HepG2 (cell line): ENCODE measurements around the gene SNAP23. TPM values are rescaled to one million over a fixed set of nuclear protein-coding genes. Genes with fewer than 3 reads are reported as not detected.

Source experiments
- ATAC-seq: fragments of 200-7000 bp; cut with Tn5 transposase; 3 replicates; pipeline ENCODE4 v1.9.1; 2020; ENCODE audit warnings: mild to moderate bottlenecking, moderate library complexity
- BruUV-seq: library from RNA; stranded (reverse); fragments of 400-500 nt; replicated peaks from 2 replicates; lab custom pipeline; 2021; lab: Mats Ljungman, UMichigan
- CTCF ChIA-PET: fragments of 300-600 bp; formaldehyde crosslinking; extraction: SDS; loops from one replicate; lab custom pipeline; 2021; ENCODE audit warnings: low total read pairs, inconsistent platforms, low intra/inter-chr PET ratio; lab: Yijun Ruan, JAX
- POLR2A ChIA-PET: fragments of 350-600 bp; sonication (Branson Sonifier 250); formaldehyde crosslinking; loops from one replicate; lab custom pipeline; 2020; ENCODE audit warnings: antibody characterized with exemption, inconsistent platforms; lab: Yijun Ruan, JAX
- DNase-seq: peaks from one replicate; pipeline ENCODE4 v3.0.0-alpha.2; 2015; ENCODE audit warnings: low spot score
- FAIRE-seq: peaks from 3 replicates; lab custom pipeline; 2011; peaks lifted over from hg19 to GRCh38; lab: Jason Lieb, UNC
- H2AFZ ChIP-seq: one replicate; pipeline ENCODE4 v1.6.1; 2011; ENCODE audit warnings: low read length, inconsistent platforms
- H3K27ac ChIP-seq: fragments of 300-600 bp; 3 replicates; pipeline ENCODE4 v1.8.0; 2011; ENCODE audit warnings: mixed run types, mild to moderate bottlenecking, mixed read lengths, low read length, inconsistent platforms; ENCODE audit not compliant: insufficient read depth; ENCODE audit errors: extremely low read length
- H3K27me3 ChIP-seq, 2 experiments: fragments of 200-600 bp in 1 of 2; 2 replicates in 1 of 2; 3 replicates in 1 of 2; pipeline versions ENCODE4 v1.6.0 to v1.8.0; 2011; ENCODE audit warnings: low read length in 2 of 2, mild to moderate bottlenecking in 2 of 2, moderate library complexity in 2 of 2, inconsistent platforms in 1 of 2; ENCODE audit not compliant: insufficient read depth in 2 of 2, control insufficient read depth in 1 of 2
- H3K36me3 ChIP-seq, 2 experiments: fragments of 200-600 bp in 1 of 2; replicated peaks in 1 of 2; 2 replicates in 1 of 2; 3 replicates in 1 of 2; pipeline versions ENCODE4 v1.5.1 to v1.8.0; 2011; ENCODE audit warnings: low read length in 2 of 2, inconsistent platforms in 1 of 2; ENCODE audit not compliant: insufficient read depth in 2 of 2, control insufficient read depth in 1 of 2
- H3K4me1 ChIP-seq: 2 replicates; pipeline ENCODE4 v1.5.1; 2012; ENCODE audit warnings: low read length, inconsistent platforms; ENCODE audit not compliant: insufficient read depth
- H3K4me2 ChIP-seq: 2 replicates; pipeline ENCODE4 v1.6.0; 2011; ENCODE audit warnings: low read depth, low read length, inconsistent platforms
- H3K4me3 ChIP-seq, 3 experiments: fragments of 200-600 bp in 1 of 3; sonication (generic), shearing (Covaris generic) in 1 of 3; replicated peaks in 1 of 3; 2 replicates each; pipeline ENCODE4 v1.5.1; 2011 to 2016; ENCODE audit warnings: low read length in 3 of 3, inconsistent platforms in 2 of 3, low read depth in 2 of 3, mild to moderate bottlenecking in 2 of 3, control low read depth in 1 of 3, mixed read lengths in 1 of 3; ENCODE audit not compliant: insufficient read depth in 1 of 3
- H3K79me2 ChIP-seq: one replicate; pipeline ENCODE4 v1.6.1; 2011; ENCODE audit warnings: low read length, inconsistent platforms; ENCODE audit not compliant: insufficient read depth
- H3K9ac ChIP-seq: 2 replicates; pipeline ENCODE4 v1.6.0; 2011; ENCODE audit warnings: mild to moderate bottlenecking, low read depth, low read length, inconsistent platforms; ENCODE audit not compliant: insufficient read depth
- H3K9me3 ChIP-seq: 2 replicates; pipeline ENCODE4 v1.5.1; 2012; ENCODE audit warnings: mild to moderate bottlenecking, low read length
- H4K20me1 ChIP-seq: 2 replicates; pipeline ENCODE4 v1.6.0; 2011; ENCODE audit warnings: inconsistent platforms, mild to moderate bottlenecking, low read length, moderate library complexity; ENCODE audit not compliant: insufficient read depth
- AFF4 ChIP-seq: sonication (generic); formaldehyde crosslinking; IDR thresholded peaks from 2 replicates; pipeline ENCODE4 v1.4.0; 2020; ENCODE audit warnings: missing genetic modification reagents
- ATF7-NPFF ChIP-seq: sonication (generic); formaldehyde crosslinking; IDR thresholded peaks from 2 replicates; pipeline ENCODE4 v1.8.1; 2023; ENCODE audit warnings: mild to moderate bottlenecking, low read depth, missing genetic modification reagents, moderate library complexity
- CBX1 ChIP-seq: IDR thresholded peaks from one replicate; pipeline ENCODE4 v1.6.1; 2016; ENCODE audit warnings: antibody characterized with exemption, low read depth
- JDP2 ChIP-seq: sonication (generic); formaldehyde crosslinking; IDR thresholded peaks from 2 replicates; pipeline ENCODE4 v1.8.1; 2022; ENCODE audit warnings: missing genetic modification reagents, borderline replicate concordance
- MTA1 ChIP-seq: sonication (generic); formaldehyde crosslinking; IDR thresholded peaks from 2 replicates; pipeline ENCODE4 v1.4.0; 2020; ENCODE audit warnings: missing genetic modification reagents, mild to moderate bottlenecking, borderline replicate concordance
- MTA3 ChIP-seq: sonication (generic); formaldehyde crosslinking; IDR thresholded peaks from 2 replicates; pipeline ENCODE4 v1.4.0; 2020; ENCODE audit warnings: missing genetic modification reagents
- PRDM4 ChIP-seq: sonication (generic); formaldehyde crosslinking; IDR thresholded peaks from 2 replicates; pipeline ENCODE4 v1.9.0; 2021; ENCODE audit warnings: missing genetic modification reagents, borderline replicate concordance
- SAFB2 ChIP-seq: sonication (generic); formaldehyde crosslinking; IDR thresholded peaks from 2 replicates; pipeline ENCODE4 v1.5.1; 2020; ENCODE audit warnings: missing genetic modification reagents, low read depth, mild to moderate bottlenecking, borderline replicate concordance
- ZBTB21 ChIP-seq: sonication (generic); formaldehyde crosslinking; IDR thresholded peaks from 2 replicates; pipeline ENCODE4 v1.4.0; 2020; ENCODE audit warnings: missing genetic modification reagents
- WGBS: methylation state at CpG from one replicate; pipeline ENCODE4 v1.1.6; 2017; ENCODE audit warnings: low lambda C conversion rate; 5-methylcytosine and 5-hydroxymethylcytosine counted together
- in situ Hi-C: cut with HindIII; loops from 2 replicates; pipeline ENCODE4 v1.10.0; 2017; ENCODE audit warnings: low pct_unique_long_range_greater_than_20kb; ENCODE audit not compliant: extremely low pct_ligation_motif_present
- intact Hi-C: fragments of 100-400 bp; cut with micrococcal nuclease; formaldehyde crosslinking; loops from one replicate; pipeline ENCODE4 v1.10.0; 2022; ENCODE audit not compliant: unreplicated experiment
- polyA plus RNA-seq, 8 experiments: library from polyadenylated mRNA; depleted of rRNA in 3 of 8; stranded (reverse) in 7 of 8; unstranded in 1 of 8; fragments of >200 nt; fragmentation: Illumina TruSeq in 4 of 8; extraction: Trizol in 4 of 8; gene quantifications; 2 replicates each; pipeline versions ENCODE4 v1.2.1 to v1.2.3, GENCODE V29; 2011 to 2016; ENCODE audit warnings: low read depth in 4 of 8, missing spikeins in 1 of 8, mixed read lengths in 1 of 8; ENCODE audit not compliant: insufficient read depth in 1 of 8
- total RNA-seq, 5 experiments: library from RNA; depleted of rRNA; stranded (reverse); fragments of >200 nt; fragmentation: Illumina TruSeq; extraction: Trizol; gene quantifications; 2 replicates each; pipeline ENCODE4 v1.2.3, GENCODE V29; 2016; ENCODE audit warnings: low read depth in 1 of 5

The SNAP23 gene
- total and polyA plus RNA-seq, 2 of the 13 experiments (the other 11 are each of a cell fraction or from before 2014, with no cell fraction given): 37.0 to 101 TPM

- no TSS peak for BruUV-seq
- peaks cover 19% of the 10 kb centered on the region for H3K4me1 ChIP-seq
- TF ChIP-seq ZBTB21 (CRISPR knock-in tag) (no peak), CBX1 (no peak), SAFB2 (CRISPR knock-in tag) (no peak), MTA3 (no peak), MTA1 (no peak), PRDM4 (no peak), ATF7-NPFF (no peak), AFF4 (CRISPR knock-in tag) (no peak), JDP2 (CRISPR knock-in tag) (no peak)
- TF ChIP-seq, all 625 proteins: peak for 0
- Histone ChIP-seq H3K36me3 (peaks cover 0 to 4% of the 10 kb centered on the region in 2 experiments; a peak in 3 of 5 replicates), H3K79me2 (peaks cover 27% of the 10 kb centered on the region), H2AFZ (no peak overlapping the region), H3K9me3 (no peaks in the 10 kb centered on the region), H3K4me2 (no peak overlapping the region), H3K27me3 (no peaks in the 10 kb centered on the region), H3K4me3 (no peak overlapping the region), H4K20me1 (no peaks in the 10 kb centered on the region), H3K9ac (no peak overlapping the region), H3K27ac (no peak overlapping the region)
- ATAC-seq (no peak), FAIRE-seq (no peak), DNase-seq (no peak)
- 53% methylated on average over 1 of the region's 1 CpG for WGBS
- CTCF ChIA-PET: no interaction called here
- in situ Hi-C loops: no loop called here
- POLR2A ChIA-PET: no interaction called here
- intact Hi-C loops: no loop called here
These were observed 8.4 kb downstream of the SNAP23 start for GRCh38 chr15:42503825-42504224.
